GM12878 (cell line): ENCODE results near the gene NOL8. TPM values are rescaled to one million over a fixed set of nuclear protein-coding genes. Genes with fewer than 3 reads are reported as not detected.

Source experiments
- ATAC-seq: fragments of 200-7000 bp; cut with Tn5 transposase; 3 replicates; pipeline ENCODE4 v1.9.1; 2020; ENCODE audit warnings: mild to moderate bottlenecking, moderate library complexity
- BruUV-seq: library from RNA; stranded (reverse); fragments of 400-500 nt; replicated peaks from 2 replicates; lab custom pipeline; 2021; lab: Mats Ljungman, UMichigan
- CTCF ChIA-PET: fragments of 300-600 bp; sonication (Branson Sonifier 250); formaldehyde crosslinking; extraction: SDS; loops from one replicate; lab custom pipeline; 2021; ENCODE audit warnings: inconsistent platforms; lab: Yijun Ruan, JAX
- POLR2A ChIA-PET: fragments of 350-600 bp; formaldehyde crosslinking; extraction: SDS; loops from one replicate; lab custom pipeline; 2021; ENCODE audit warnings: inconsistent platforms; lab: Charles Lee
- RAD21 ChIA-PET: fragments of 300-600 bp; sonication (Branson Sonifier 250); formaldehyde crosslinking; loops from one replicate; lab custom pipeline; 2023; ENCODE audit warnings: antibody characterized with exemption; ENCODE audit not compliant: unreplicated experiment; lab: Charles Lee
- SMC1A ChIA-PET: fragments of 300-600 bp; sonication (Branson Sonifier 250); formaldehyde crosslinking; loops from one replicate; lab custom pipeline; 2023; ENCODE audit not compliant: unreplicated experiment, uncharacterized antibody; lab: Charles Lee
- DNase-seq: peaks from one replicate; pipeline ENCODE4 v3.0.0-alpha.2; 2011; ENCODE audit warnings: low read depth, low spot score
- FAIRE-seq: peaks from 3 replicates; lab custom pipeline; 2011; peaks lifted over from hg19 to GRCh38; lab: Jason Lieb, UNC
- H2AFZ ChIP-seq: 2 replicates; pipeline ENCODE4 v1.6.0; 2011; ENCODE audit warnings: low read depth, low read length, control low read depth; ENCODE audit not compliant: control insufficient read depth
- H3K27ac ChIP-seq: 2 replicates; pipeline ENCODE4 v1.5.1; 2011; ENCODE audit warnings: control low read depth; ENCODE audit not compliant: control insufficient read depth, insufficient read depth
- H3K27me3 ChIP-seq, 2 experiments: replicated peaks in 1 of 2; 2 replicates each; pipeline versions ENCODE4 v1.6.0 to v1.6.1; 2011; ENCODE audit warnings: low read length in 1 of 2; ENCODE audit not compliant: control insufficient read depth in 2 of 2, insufficient read depth in 2 of 2
- H3K36me3 ChIP-seq, 2 experiments: 2 replicates each; pipeline ENCODE4 v1.5.1; 2011; ENCODE audit warnings: low read length in 1 of 2; ENCODE audit not compliant: control insufficient read depth in 2 of 2, insufficient read depth in 2 of 2
- H3K4me1 ChIP-seq: 2 replicates; pipeline ENCODE4 v1.6.1; 2011; ENCODE audit warnings: mild to moderate bottlenecking, low read length, moderate library complexity, mixed read lengths; ENCODE audit not compliant: control insufficient read depth, insufficient read depth
- H3K4me2 ChIP-seq: 2 replicates; pipeline ENCODE4 v1.6.0; 2011; ENCODE audit warnings: control low read depth; ENCODE audit not compliant: control insufficient read depth, insufficient read depth
- H3K4me3 ChIP-seq: fragments of 200-600 bp; sonication (generic); 2 replicates; pipeline ENCODE4 v1.5.1; 2016
- H3K79me2 ChIP-seq: 2 replicates; pipeline ENCODE4 v1.6.0; 2011; ENCODE audit warnings: low read length; ENCODE audit not compliant: control insufficient read depth, insufficient read depth
- H3K9ac ChIP-seq: 2 replicates; pipeline ENCODE4 v1.8.0; 2011; ENCODE audit warnings: low read length, control low read depth, mixed read lengths; ENCODE audit not compliant: control insufficient read depth, insufficient read depth
- H3K9me3 ChIP-seq: replicated peaks from 3 replicates; pipeline ENCODE4 v1.5.1; 2011; ENCODE audit warnings: mild to moderate bottlenecking, low read length; ENCODE audit not compliant: control insufficient read depth, insufficient read depth
- H4K20me1 ChIP-seq: 2 replicates; pipeline ENCODE4 v1.6.0; 2011; ENCODE audit not compliant: control insufficient read depth, insufficient read depth
- CEBPB ChIP-seq, 2 experiments: fragments of 150-350 bp in 1 of 2; IDR thresholded peaks; 2 replicates each; pipeline ENCODE4 v1.6.1; 2012 to 2014; ENCODE audit warnings: low read depth in 2 of 2, low read length in 2 of 2, borderline replicate concordance in 1 of 2, inconsistent platforms in 1 of 2
- CREM ChIP-seq: IDR thresholded peaks from 2 replicates; pipeline ENCODE4 v1.6.1; 2014; ENCODE audit warnings: antibody characterized with exemption, low read depth
- GABPA ChIP-seq: IDR thresholded peaks from 2 replicates; pipeline ENCODE4 v1.6.1; 2014; ENCODE audit warnings: antibody characterized with exemption, low read depth, mild to moderate bottlenecking, inconsistent platforms
- HCFC1 ChIP-seq: fragments of 150-350 bp; IDR thresholded peaks from 2 replicates; pipeline ENCODE4 v1.6.1; 2014; ENCODE audit warnings: low read length
- MAX ChIP-seq: IDR thresholded peaks from 2 replicates; pipeline ENCODE4 v1.6.1; 2012; ENCODE audit warnings: low read depth, low read length, improper control_type of control experiment
- RAD51 ChIP-seq: fragments of 450-650 bp; IDR thresholded peaks from 2 replicates; pipeline ENCODE4 v1.6.1; 2016; ENCODE audit warnings: moderate library complexity, mild to moderate bottlenecking, inconsistent platforms
- SREBF1 ChIP-seq: IDR thresholded peaks from 2 replicates; pipeline ENCODE4 v1.6.1; 2012; ENCODE audit warnings: mild to moderate bottlenecking, low read length
- SREBF2 ChIP-seq: IDR thresholded peaks from 2 replicates; pipeline ENCODE4 v1.6.1; 2012; ENCODE audit warnings: mild to moderate bottlenecking, low read length
- YY1 ChIP-seq: IDR thresholded peaks from 2 replicates; pipeline ENCODE4 v1.6.1; 2011; ENCODE audit warnings: low read depth, mild to moderate bottlenecking, low read length
- WGBS: methylation state at CpG from one replicate; pipeline ENCODE4 v1.1.6; 2016; ENCODE audit warnings: low lambda C conversion rate; ENCODE audit not compliant: insufficient replicate concordance, insufficient coverage; ENCODE audit errors: missing lambda C conversion rate; 5-methylcytosine and 5-hydroxymethylcytosine counted together
- in situ Hi-C: fragments of 300-500 bp; cut with MboI; formaldehyde crosslinking; loops from 9 replicates; pipeline ENCODE4 v1.14.3; 2018; ENCODE audit warnings: mixed read lengths
- intact Hi-C: fragments of 100-400 bp; cut with micrococcal nuclease; formaldehyde crosslinking; loops from one replicate; pipeline ENCODE4 v1.14.2; 2022; ENCODE audit not compliant: unreplicated experiment
- polyA plus RNA-seq, 11 experiments: library from polyadenylated mRNA; depleted of rRNA in 4 of 11; unstranded in 6 of 11; stranded (reverse) in 5 of 11; fragments of >200 nt; fragmentation: Nextera tagmentation in 4 of 11; fragmentation: Illumina TruSeq in 1 of 11; extraction: Ambion mirVana in 4 of 11; extraction: Trizol in 1 of 11; gene quantifications; 1 replicate in 1 of 11; 2 replicates in 10 of 11; pipeline versions ENCODE4 v1.2.1 to v1.2.3, GENCODE V29; 2011 to 2016; ENCODE audit warnings: inconsistent platforms in 2 of 11, missing spikeins in 2 of 11, low read depth in 1 of 11
- total RNA-seq, 4 experiments: library from RNA; depleted of rRNA in 3 of 4; stranded (reverse); fragments of >200 nt in 3 of 4; fragmentation: Illumina TruSeq in 1 of 4; extraction: Trizol in 1 of 4; gene quantifications; 2 replicates each; pipeline versions ENCODE4 v1.2.1 to v1.2.3, GENCODE V29; 2013 to 2021
- TF ChIP-seq, protein P1 (sequence below): fragments of 450-650 bp; formaldehyde crosslinking; IDR thresholded peaks from 2 replicates; pipeline ENCODE4 v1.5.0; 2022; ENCODE audit warnings: mild to moderate bottlenecking, missing genetic modification characterization

The NOL8 gene
- total and polyA plus RNA-seq, 10 of the 15 experiments (the other 5 are each of a cell fraction or from before 2014, with no cell fraction given): 33.6 to 58.6 (median 49.2) TPM

GRCh38 chr9:92324431-92324830, 719 bp downstream of the NOL8 start (continued):
- TF ChIP-seq MAX: no peak
- no peak for TF ChIP-seq CEBPB (IDR thresholded peaks at IDR 0.05; ENCODE audit: borderline replicate concordance in 1 of 2, low read depth in 2 of 2, low read length in 2 of 2)
- TF ChIP-seq HCFC1: no peak
- no peak for TF ChIP-seq RAD51
- no peak for TF ChIP-seq SREBF1
- no peak for TF ChIP-seq CREM
- TF ChIP-seq, protein P1, sequence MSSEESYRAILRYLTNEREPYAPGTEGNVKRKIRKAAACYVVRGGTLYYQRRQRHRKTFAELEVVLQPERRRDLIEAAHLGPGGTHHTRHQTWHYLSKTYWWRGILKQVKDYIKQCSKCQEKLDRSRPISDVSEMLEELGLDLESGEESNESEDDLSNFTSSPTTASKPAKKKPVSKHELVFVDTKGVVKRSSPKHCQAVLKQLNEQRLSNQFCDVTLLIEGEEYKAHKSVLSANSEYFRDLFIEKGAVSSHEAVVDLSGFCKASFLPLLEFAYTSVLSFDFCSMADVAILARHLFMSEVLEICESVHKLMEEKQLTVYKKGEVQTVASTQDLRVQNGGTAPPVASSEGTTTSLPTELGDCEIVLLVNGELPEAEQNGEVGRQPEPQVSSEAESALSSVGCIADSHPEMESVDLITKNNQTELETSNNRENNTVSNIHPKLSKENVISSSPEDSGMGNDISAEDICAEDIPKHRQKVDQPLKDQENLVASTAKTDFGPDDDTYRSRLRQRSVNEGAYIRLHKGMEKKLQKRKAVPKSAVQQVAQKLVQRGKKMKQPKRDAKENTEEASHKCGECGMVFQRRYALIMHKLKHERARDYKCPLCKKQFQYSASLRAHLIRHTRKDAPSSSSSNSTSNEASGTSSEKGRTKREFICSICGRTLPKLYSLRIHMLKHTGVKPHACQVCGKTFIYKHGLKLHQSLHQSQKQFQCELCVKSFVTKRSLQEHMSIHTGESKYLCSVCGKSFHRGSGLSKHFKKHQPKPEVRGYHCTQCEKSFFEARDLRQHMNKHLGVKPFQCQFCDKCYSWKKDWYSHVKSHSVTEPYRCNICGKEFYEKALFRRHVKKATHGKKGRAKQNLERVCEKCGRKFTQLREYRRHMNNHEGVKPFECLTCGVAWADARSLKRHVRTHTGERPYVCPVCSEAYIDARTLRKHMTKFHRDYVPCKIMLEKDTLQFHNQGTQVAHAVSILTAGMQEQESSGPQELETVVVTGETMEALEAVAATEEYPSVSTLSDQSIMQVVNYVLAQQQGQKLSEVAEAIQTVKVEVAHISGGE: no peak
- no peak for TF ChIP-seq GABPA
- no peak for TF ChIP-seq YY1

- H3K36me3 ChIP-seq: peaks cover 14 to 41% of the 10 kb centered on the region in 2 experiments
- no TSS peak for BruUV-seq
- TF ChIP-seq SREBF2: no peak
- TF ChIP-seq, all 136 proteins: peak for 0
- Histone ChIP-seq H4K20me1 (no peaks in the 10 kb centered on the region), H3K79me2 (no peaks in the 10 kb centered on the region), H3K4me2 (no peak overlapping the region), H3K27ac (no peak overlapping the region), H3K9ac (no peak overlapping the region), H3K9me3 (no peaks in the 10 kb centered on the region), H2AFZ (no peak overlapping the region), H3K4me3 (no peak overlapping the region), H3K27me3 (no peaks in the 10 kb centered on the region), H3K4me1 (no peaks in the 10 kb centered on the region)
- SMC1A ChIA-PET: no interaction called here
- ATAC-seq (no peak), FAIRE-seq (no peak), DNase-seq (no peak)
- RAD21 ChIA-PET: no interaction called here
- intact Hi-C loops: no loop called here
- CTCF ChIA-PET: interaction anchor here (0.6 kb wide), 1 partner anchor 78 kb away, joined by 3 read pairs; no protein-coding TSS in a partner anchor
- POLR2A ChIA-PET: no interaction called here
- in situ Hi-C loops: no loop called here
- 88% methylated on average over 5 of the region's 5 CpGs for WGBS
Measured at GRCh38 chr9:92315456-92315855, 9.7 kb downstream of the NOL8 start.
